ENCODE results near the gene ASTE1. TPM values are rescaled to one million over a fixed set of nuclear protein-coding genes. Genes with fewer than 3 reads are reported as not detected.

The ASTE1 gene
- total and polyA plus RNA-seq, 10 of the 15 experiments (the other 5 are each of a cell fraction or from before 2014, with no cell fraction given), result 5.1 to 12.0 (median 8.2) TPM

DNA sequence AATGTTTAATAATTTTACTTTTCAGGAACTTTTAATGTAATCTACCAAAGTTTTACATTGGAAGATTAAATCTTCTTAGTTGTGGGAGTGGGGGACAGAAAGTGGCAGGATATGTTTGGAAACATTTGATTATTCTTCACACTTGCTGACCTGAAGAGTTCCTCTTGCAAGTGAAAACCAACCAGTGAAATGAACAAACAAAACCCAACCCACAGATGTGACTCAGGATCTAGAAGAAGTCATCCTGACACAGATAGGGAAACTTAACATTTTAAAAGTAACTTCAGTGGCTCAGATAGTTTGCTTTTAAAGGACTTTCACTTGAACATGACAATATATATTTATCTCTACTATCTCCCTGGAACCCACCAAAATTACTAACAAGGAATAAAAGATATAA, 55.4 kb downstream of the ASTE1 start (continued):
- TF ChIP-seq, protein P1, sequence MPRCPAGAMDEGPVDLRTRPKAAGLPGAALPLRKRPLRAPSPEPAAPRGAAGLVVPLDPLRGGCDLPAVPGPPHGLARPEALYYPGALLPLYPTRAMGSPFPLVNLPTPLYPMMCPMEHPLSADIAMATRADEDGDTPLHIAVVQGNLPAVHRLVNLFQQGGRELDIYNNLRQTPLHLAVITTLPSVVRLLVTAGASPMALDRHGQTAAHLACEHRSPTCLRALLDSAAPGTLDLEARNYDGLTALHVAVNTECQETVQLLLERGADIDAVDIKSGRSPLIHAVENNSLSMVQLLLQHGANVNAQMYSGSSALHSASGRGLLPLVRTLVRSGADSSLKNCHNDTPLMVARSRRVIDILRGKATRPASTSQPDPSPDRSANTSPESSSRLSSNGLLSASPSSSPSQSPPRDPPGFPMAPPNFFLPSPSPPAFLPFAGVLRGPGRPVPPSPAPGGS (IDR thresholded peaks at IDR 0.05; ENCODE audit: borderline replicate concordance, insufficient read depth, low read depth, low read length, poor library complexity, severe bottlenecking), result no peak
- TF ChIP-seq ZNF384 (IDR thresholded peaks at IDR 0.05; ENCODE audit: borderline replicate concordance, low read depth, low read length) (no peak), HDAC6 (IDR thresholded peaks at IDR 0.05; ENCODE audit: unreplicated experiment) (no peak), SRF (IDR thresholded peaks at IDR 0.05; ENCODE audit: low read depth in 2 of 2, low read length in 2 of 2) (no peak), NFYA (IDR thresholded peaks at IDR 0.05; ENCODE audit: borderline replicate concordance, low read depth, low read length) (no peak)
- TF ChIP-seq, protein P2, sequence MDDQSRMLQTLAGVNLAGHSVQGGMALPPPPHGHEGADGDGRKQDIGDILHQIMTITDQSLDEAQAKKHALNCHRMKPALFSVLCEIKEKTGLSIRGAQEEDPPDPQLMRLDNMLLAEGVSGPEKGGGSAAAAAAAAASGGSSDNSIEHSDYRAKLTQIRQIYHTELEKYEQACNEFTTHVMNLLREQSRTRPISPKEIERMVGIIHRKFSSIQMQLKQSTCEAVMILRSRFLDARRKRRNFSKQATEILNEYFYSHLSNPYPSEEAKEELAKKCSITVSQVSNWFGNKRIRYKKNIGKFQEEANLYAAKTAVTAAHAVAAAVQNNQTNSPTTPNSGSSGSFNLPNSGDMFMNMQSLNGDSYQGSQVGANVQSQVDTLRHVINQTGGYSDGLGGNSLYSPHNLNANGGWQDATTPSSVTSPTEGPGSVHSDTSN (IDR thresholded peaks at IDR 0.05; ENCODE audit: insufficient replicate concordance, low read depth, low read length), result no peak

DNA sequence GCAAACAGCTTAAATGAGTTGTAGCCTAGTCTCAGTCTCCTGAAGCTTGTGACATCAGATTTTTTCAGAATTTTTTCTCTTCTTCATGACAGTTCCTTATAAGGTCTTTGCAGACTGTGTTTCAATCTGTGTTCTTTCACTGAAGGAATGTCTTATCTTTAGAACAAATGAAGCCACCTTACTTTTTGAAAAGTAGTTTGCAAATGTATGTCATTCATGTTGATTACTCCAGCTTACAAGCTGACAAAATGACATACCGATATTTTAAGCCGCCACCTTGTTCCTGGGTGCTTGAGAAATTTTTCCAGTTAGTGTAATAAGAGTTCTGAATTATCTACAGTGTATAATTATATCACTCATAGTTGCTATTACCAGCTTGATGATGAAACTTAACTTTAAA, 57.0 kb downstream of the ASTE1 start:
- no peaks in the 10 kb centered on the region for H3K4me1 ChIP-seq (ENCODE audit: control insufficient read depth, insufficient read depth, low read length)
- no peak overlapping the region for H3K4me3 ChIP-seq
- no peaks in the 10 kb centered on the region for H3K79me2 ChIP-seq (ENCODE audit: control insufficient read depth, insufficient read depth, low read length)
- ChIA-PET SMC1A (ENCODE audit: uncharacterized antibody, unreplicated experiment) (interaction anchor here (0.9 kb wide), 1 partner anchor 44 kb away, joined by 3 read pairs; no protein-coding TSS in a partner anchor), RAD21 (ENCODE audit: unreplicated experiment) (no interaction called here), CTCF (no interaction called here), POLR2A (no interaction called here)
- no peaks in the 10 kb centered on the region for H3K27me3 ChIP-seq (replicated peaks in 1 of 2; ENCODE audit: control insufficient read depth in 2 of 2, insufficient read depth in 2 of 2, low read length in 1 of 2)
- DNase-seq (ENCODE audit: low read depth, low spot score) (no peak), FAIRE-seq (no peak), ATAC-seq (no peak)
- H3K9ac ChIP-seq (ENCODE audit: control insufficient read depth, insufficient read depth, low read length), result no peak overlapping the region
- intact Hi-C loops (cut with micrococcal nuclease; ENCODE audit: unreplicated experiment) (no loop called here), in situ Hi-C loops (cut with MboI) (no loop called here)
- no peak overlapping the region for H3K27ac ChIP-seq (ENCODE audit: control insufficient read depth, insufficient read depth)
- no peak overlapping the region for H2AFZ ChIP-seq (ENCODE audit: control insufficient read depth, low read depth, low read length)
- peaks cover 10 to 26% of the 10 kb centered on the region in 2 experiments; a peak in 3 of 4 replicates for H3K36me3 ChIP-seq (ENCODE audit: control insufficient read depth in 2 of 2, insufficient read depth in 2 of 2, low read length in 1 of 2)
- WGBS (ENCODE audit: insufficient coverage, insufficient replicate concordance, low lambda C conversion rate, missing lambda C conversion rate), result 96% methylated on average over 2 of the region's 2 CpGs
- no peak overlapping the region for H3K4me2 ChIP-seq (ENCODE audit: control insufficient read depth, insufficient read depth)
- no TSS peak for BruUV-seq (replicated peaks)
- H3K9me3 ChIP-seq (replicated peaks; ENCODE audit: control insufficient read depth, insufficient read depth, low read length), result 0 out of 3 replicates have a peak, but pooled peaks cover 2% of the 10 kb centered on the region
- H4K20me1 ChIP-seq (ENCODE audit: control insufficient read depth, insufficient read depth), result no peaks in the 10 kb centered on the region
- TF ChIP-seq, protein P3, sequence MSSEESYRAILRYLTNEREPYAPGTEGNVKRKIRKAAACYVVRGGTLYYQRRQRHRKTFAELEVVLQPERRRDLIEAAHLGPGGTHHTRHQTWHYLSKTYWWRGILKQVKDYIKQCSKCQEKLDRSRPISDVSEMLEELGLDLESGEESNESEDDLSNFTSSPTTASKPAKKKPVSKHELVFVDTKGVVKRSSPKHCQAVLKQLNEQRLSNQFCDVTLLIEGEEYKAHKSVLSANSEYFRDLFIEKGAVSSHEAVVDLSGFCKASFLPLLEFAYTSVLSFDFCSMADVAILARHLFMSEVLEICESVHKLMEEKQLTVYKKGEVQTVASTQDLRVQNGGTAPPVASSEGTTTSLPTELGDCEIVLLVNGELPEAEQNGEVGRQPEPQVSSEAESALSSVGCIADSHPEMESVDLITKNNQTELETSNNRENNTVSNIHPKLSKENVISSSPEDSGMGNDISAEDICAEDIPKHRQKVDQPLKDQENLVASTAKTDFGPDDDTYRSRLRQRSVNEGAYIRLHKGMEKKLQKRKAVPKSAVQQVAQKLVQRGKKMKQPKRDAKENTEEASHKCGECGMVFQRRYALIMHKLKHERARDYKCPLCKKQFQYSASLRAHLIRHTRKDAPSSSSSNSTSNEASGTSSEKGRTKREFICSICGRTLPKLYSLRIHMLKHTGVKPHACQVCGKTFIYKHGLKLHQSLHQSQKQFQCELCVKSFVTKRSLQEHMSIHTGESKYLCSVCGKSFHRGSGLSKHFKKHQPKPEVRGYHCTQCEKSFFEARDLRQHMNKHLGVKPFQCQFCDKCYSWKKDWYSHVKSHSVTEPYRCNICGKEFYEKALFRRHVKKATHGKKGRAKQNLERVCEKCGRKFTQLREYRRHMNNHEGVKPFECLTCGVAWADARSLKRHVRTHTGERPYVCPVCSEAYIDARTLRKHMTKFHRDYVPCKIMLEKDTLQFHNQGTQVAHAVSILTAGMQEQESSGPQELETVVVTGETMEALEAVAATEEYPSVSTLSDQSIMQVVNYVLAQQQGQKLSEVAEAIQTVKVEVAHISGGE (CRISPR knock-in tag; IDR thresholded peaks at IDR 0.05), result no peak
- TF ChIP-seq NFXL1 (IDR thresholded peaks at IDR 0.05; ENCODE audit: borderline replicate concordance) (no peak), CREM (IDR thresholded peaks at IDR 0.05; ENCODE audit: low read depth) (no peak), NFYB (IDR thresholded peaks at IDR 0.05; ENCODE audit: insufficient read depth, low read depth, low read length) (no peak), HCFC1 (IDR thresholded peaks at IDR 0.05; ENCODE audit: low read length) (no peak), ZNF217 (IDR thresholded peaks at IDR 0.05) (no peak), ZSCAN29 (IDR thresholded peaks at IDR 0.05) (no peak), IKZF2 (IDR thresholded peaks at IDR 0.05) (no peak)
- TF ChIP-seq, protein P4, sequence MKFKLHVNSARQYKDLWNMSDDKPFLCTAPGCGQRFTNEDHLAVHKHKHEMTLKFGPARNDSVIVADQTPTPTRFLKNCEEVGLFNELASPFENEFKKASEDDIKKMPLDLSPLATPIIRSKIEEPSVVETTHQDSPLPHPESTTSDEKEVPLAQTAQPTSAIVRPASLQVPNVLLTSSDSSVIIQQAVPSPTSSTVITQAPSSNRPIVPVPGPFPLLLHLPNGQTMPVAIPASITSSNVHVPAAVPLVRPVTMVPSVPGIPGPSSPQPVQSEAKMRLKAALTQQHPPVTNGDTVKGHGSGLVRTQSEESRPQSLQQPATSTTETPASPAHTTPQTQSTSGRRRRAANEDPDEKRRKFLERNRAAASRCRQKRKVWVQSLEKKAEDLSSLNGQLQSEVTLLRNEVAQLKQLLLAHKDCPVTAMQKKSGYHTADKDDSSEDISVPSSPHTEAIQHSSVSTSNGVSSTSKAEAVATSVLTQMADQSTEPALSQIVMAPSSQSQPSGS (IDR thresholded peaks at IDR 0.05; ENCODE audit: low read length), result no peak

Data from GM12878 (cell line).